Keratinocyte (primary cell): ENCODE data around the gene LGR6. TPM values are rescaled to one million over a fixed set of nuclear protein-coding genes. Genes with fewer than 3 reads are reported as not detected.

Experiments
- DNase-seq: peaks from one replicate; pipeline ENCODE4 v3.0.0-alpha.2; 2011; ENCODE audit warnings: low read depth, missing footprints, low spot score
- FAIRE-seq: peaks from 2 replicates; lab custom pipeline; 2011; peaks lifted over from hg19 to GRCh38; lab: Jason Lieb, UNC
- H2AFZ ChIP-seq: 2 replicates; pipeline ENCODE4 v1.6.0; 2012; ENCODE audit warnings: low read length, control low read depth, inconsistent platforms; ENCODE audit not compliant: control insufficient read depth
- H3K27ac ChIP-seq: 2 replicates; pipeline ENCODE4 v1.5.1; 2011; ENCODE audit warnings: low read length; ENCODE audit not compliant: control insufficient read depth, insufficient read depth
- H3K27me3 ChIP-seq: 3 replicates; pipeline ENCODE4 v1.6.0; 2011; ENCODE audit warnings: low read length; ENCODE audit not compliant: control insufficient read depth, insufficient read depth; ENCODE audit errors: extremely low read depth
- H3K36me3 ChIP-seq, 2 experiments: 2 replicates in 1 of 2; 3 replicates in 1 of 2; pipeline ENCODE4 v1.5.1; 2011; ENCODE audit warnings: low read length in 2 of 2, mild to moderate bottlenecking in 1 of 2; ENCODE audit not compliant: control insufficient read depth in 2 of 2, insufficient read depth in 2 of 2; ENCODE audit errors: extremely low read depth in 1 of 2
- H3K4me1 ChIP-seq: 3 replicates; pipeline ENCODE4 v1.5.1; 2011; ENCODE audit warnings: low read length; ENCODE audit not compliant: control insufficient read depth, insufficient read depth; ENCODE audit errors: extremely low read depth
- H3K4me2 ChIP-seq: 3 replicates; pipeline ENCODE4 v1.6.0; 2011; ENCODE audit warnings: low read depth, low read length; ENCODE audit not compliant: control insufficient read depth, insufficient read depth; ENCODE audit errors: extremely low read depth
- H3K4me3 ChIP-seq, 3 experiments: fragments of 200-600 bp in 1 of 3; sonication (generic) in 1 of 3; 2 replicates in 2 of 3; 3 replicates in 1 of 3; pipeline ENCODE4 v1.5.1; 2011 to 2016; ENCODE audit warnings: low read length in 3 of 3, mild to moderate bottlenecking in 3 of 3, control low read depth in 2 of 3, inconsistent platforms in 1 of 3, low read depth in 1 of 3, mixed read lengths in 1 of 3, mixed run types in 1 of 3, moderate library complexity in 1 of 3; ENCODE audit not compliant: control insufficient read depth in 2 of 3, insufficient read depth in 2 of 3; ENCODE audit errors: extremely low read depth in 1 of 3
- H3K79me2 ChIP-seq: 2 replicates; pipeline ENCODE4 v1.6.0; 2012; ENCODE audit warnings: low read length; ENCODE audit not compliant: control insufficient read depth, insufficient read depth
- H3K9ac ChIP-seq: 3 replicates; pipeline ENCODE4 v1.6.0; 2011; ENCODE audit warnings: low read length; ENCODE audit not compliant: control insufficient read depth, insufficient read depth; ENCODE audit errors: extremely low read depth
- H3K9me1 ChIP-seq: 3 replicates; pipeline ENCODE4 v1.6.0; 2011; ENCODE audit warnings: low read length; ENCODE audit not compliant: control insufficient read depth, insufficient read depth; ENCODE audit errors: extremely low read depth
- H3K9me3 ChIP-seq: 2 replicates; pipeline ENCODE4 v1.5.1; 2012; ENCODE audit warnings: low read depth, low read length; ENCODE audit not compliant: control insufficient read depth
- H4K20me1 ChIP-seq: 3 replicates; pipeline ENCODE4 v1.6.0; 2011; ENCODE audit warnings: low read length; ENCODE audit not compliant: control insufficient read depth, insufficient read depth; ENCODE audit errors: extremely low read depth
- CTCF ChIP-seq, 3 experiments: IDR thresholded peaks in 1 of 3; conservative IDR thresholded peaks in 1 of 3; optimal IDR thresholded peaks in 1 of 3; 2 replicates in 2 of 3; 3 replicates in 1 of 3; pipeline versions ENCODE3 to v1.5.1; 2011; ENCODE audit warnings: low read length in 3 of 3, mild to moderate bottlenecking in 3 of 3, moderate library complexity in 2 of 3, control low read depth in 1 of 3, inconsistent platforms in 1 of 3; ENCODE audit not compliant: insufficient read depth in 2 of 3; ENCODE audit errors: extremely low read depth in 1 of 3
- EZH2 ChIP-seq: IDR thresholded peaks from one replicate; pipeline ENCODE4 v1.6.1; 2012; ENCODE audit warnings: inconsistent platforms, mild to moderate bottlenecking, low read length, moderate library complexity
- dilution Hi-C: fragments of 300-500 bp; cut with MboI; formaldehyde crosslinking; loops from one replicate; pipeline ENCODE4 v1.7.0; 2020; ENCODE audit warnings: low sequenced_read_pairs; ENCODE audit not compliant: extremely low pct_ligation_motif_present
- polyA plus RNA-seq, 5 experiments: library from polyadenylated mRNA; depleted of rRNA in 3 of 5; stranded (reverse) in 3 of 5; stranded (forward) in 1 of 5; unstranded in 1 of 5; fragments of >200 nt; gene quantifications; 1 replicate in 1 of 5; 2 replicates in 3 of 5; 3 replicates in 1 of 5; pipeline versions ENCODE4 v1.2.1 to v1.2.3, GENCODE V29; 2011 to 2012; ENCODE audit warnings: missing spikeins in 2 of 5, low read depth in 1 of 5, low replicate concordance in 1 of 5

LGR6 gene
- polyA plus RNA-seq, 1 donor (not counting 4 experiments of a cell fraction or from before 2014, with no cell fraction given), result 0.42 TPM

DNA sequence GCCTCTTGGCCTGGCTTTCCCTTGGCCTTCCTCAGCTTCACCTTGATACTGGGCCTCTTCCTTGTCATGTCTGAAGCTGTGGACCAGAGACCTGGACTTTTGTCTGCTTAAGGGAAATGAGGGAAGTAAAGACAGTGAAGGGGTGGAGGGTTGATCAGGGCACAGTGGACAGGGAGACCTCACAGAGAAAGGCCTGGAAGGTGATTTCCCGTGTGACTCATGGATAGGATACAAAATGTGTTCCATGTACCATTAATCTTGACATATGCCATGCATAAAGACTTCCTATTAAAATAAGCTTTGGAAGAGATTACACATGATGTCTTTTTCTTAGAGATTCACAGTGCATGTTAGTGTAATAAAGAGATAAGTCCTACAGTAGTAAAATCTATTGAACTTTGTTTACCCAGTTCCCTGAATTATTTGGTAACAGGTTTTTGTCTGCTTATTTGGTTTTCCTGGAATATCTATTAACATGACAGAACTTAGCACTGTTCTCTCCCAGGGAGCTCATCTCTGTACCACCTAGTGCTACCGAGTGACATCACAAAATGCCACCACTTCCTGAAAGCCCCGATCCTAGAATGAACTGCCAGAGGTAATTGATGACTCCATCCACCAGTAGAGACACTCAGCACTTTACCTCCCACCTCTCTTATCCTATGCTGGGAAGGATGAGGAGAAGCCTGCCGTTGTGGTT, 125.9 kb downstream of the LGR6 start:
- Histone ChIP-seq H3K9me1 (no peaks in the 10 kb centered on the region), H3K4me1 (no peaks in the 10 kb centered on the region), H3K27me3 (no peaks in the 10 kb centered on the region), H3K27ac (no peak overlapping the region), H3K36me3 (no peaks in the 10 kb centered on the region), H3K9me3 (no peaks in the 10 kb centered on the region), H3K4me3 (no peak overlapping the region), H4K20me1 (no peaks in the 10 kb centered on the region), H3K9ac (no peak overlapping the region), H3K79me2 (no peaks in the 10 kb centered on the region), H2AFZ (no peak overlapping the region), H3K4me2 (no peak overlapping the region)
- dilution Hi-C loops, result no loop called here
- no peak for FAIRE-seq
- DNase-seq, result no peak
- TF ChIP-seq CTCF (optimal IDR thresholded peaks at IDR 0.05 in 1 of 3, IDR thresholded peaks at IDR 0.05 in 1 of 3, conservative IDR thresholded peaks at IDR 0.05 in 1 of 3; ENCODE audit: extremely low read depth in 1 of 3, insufficient read depth in 2 of 3, low read length in 3 of 3) (no peak), EZH2 (no peak)

DNA sequence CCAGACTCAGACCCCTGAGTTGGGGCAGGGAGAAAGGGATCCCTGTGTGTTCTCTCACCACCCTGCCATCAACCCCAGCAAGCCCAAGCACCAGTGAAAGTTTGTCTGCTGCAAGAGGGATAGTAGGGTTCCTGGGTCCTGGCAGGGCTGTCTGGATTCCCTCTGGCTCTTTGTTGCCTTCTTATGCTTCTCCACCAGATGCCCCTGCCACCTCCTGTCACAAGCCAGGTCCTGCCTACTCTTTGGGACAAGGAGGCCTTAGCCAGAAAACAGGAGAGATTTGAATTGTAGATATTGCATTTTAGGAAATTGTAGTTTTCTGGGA, 126.4 kb downstream of the LGR6 start:
- Histone ChIP-seq H3K4me1 (no peaks in the 10 kb centered on the region), H3K4me2 (no peak overlapping the region), H3K4me3 (no peak overlapping the region), H3K9me3 (no peaks in the 10 kb centered on the region), H2AFZ (no peak overlapping the region), H3K27ac (no peak overlapping the region), H3K9ac (no peak overlapping the region), H3K27me3 (no peaks in the 10 kb centered on the region), H3K79me2 (no peaks in the 10 kb centered on the region), H3K36me3 (no peaks in the 10 kb centered on the region), H3K9me1 (no peaks in the 10 kb centered on the region), H4K20me1 (no peaks in the 10 kb centered on the region)
- FAIRE-seq (no peak), DNase-seq (no peak)
- TF ChIP-seq CTCF (optimal IDR thresholded peaks at IDR 0.05 in 1 of 3, IDR thresholded peaks at IDR 0.05 in 1 of 3, conservative IDR thresholded peaks at IDR 0.05 in 1 of 3; ENCODE audit: extremely low read depth in 1 of 3, insufficient read depth in 2 of 3, low read length in 3 of 3) (no peak), EZH2 (no peak)
- dilution Hi-C loops, result no loop called here
